Stimulated activated CD4-positive, alpha-beta T cell treated with anti-CD3 and anti-CD28 coated beads, Interleukin-1b, Interleukin-23, amount 100 ng/mL, for 48 hours (primary cell): ENCODE measurements around the gene PKD2L2.
"Not testable (repeated sequence)": the region's sequence is repeated elsewhere in the genome, so short reads cannot be mapped to it uniquely, and the experiment has no call there.

ENCODE experiments used
- DNase-seq: peaks from one replicate; pipeline ENCODE4 v3.0.0-alpha.2; 2020

Gene PKD2L2

GRCh38 chr5:137960141-137960540 lies 70.9 kb downstream of the PKD2L2 start:
- no peak for DNase-seq

GRCh38 chr5:137960819-137961218 lies 71.6 kb downstream of the PKD2L2 start:
- DNase-seq = no peak

GRCh38 chr5:137970384-137970783 lies 81.1 kb downstream of the PKD2L2 start:
- DNase-seq = not testable (repeated sequence)

- no peak for DNase-seq
Measured at GRCh38 chr5:137975208-137975607, 86.0 kb downstream of the PKD2L2 start.

GRCh38 chr5:137989419-137989818 lies 100.2 kb downstream of the PKD2L2 start:
- no peak for DNase-seq
